ENCODE data around the gene KRTAP9-6.
A peak's percentile ranks its signal among the peaks of the same experiment; 100 is the strongest.
"Not testable (repeated sequence)": the region's sequence is repeated elsewhere in the genome, so short reads cannot be mapped to it uniquely, and the experiment has no call there.

Gene KRTAP9-6, protein sequence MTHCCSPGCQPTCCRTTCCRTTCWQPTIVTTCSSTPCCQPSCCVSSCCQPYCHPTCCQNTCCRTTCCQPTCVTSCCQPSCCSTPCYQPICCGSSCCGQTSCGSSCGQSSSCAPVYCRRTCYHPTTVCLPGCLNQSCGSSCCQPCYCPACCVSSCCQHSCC

GRCh38 chr17:41265078-41265477 lies at the start of gene KRTAP9-6:
TSS of gene KRTAP9-6 (plus strand) at chr17:41265378. CDS start at chr17:41265378, 0 bp downstream.
- DNase-seq: no peak

DNA sequence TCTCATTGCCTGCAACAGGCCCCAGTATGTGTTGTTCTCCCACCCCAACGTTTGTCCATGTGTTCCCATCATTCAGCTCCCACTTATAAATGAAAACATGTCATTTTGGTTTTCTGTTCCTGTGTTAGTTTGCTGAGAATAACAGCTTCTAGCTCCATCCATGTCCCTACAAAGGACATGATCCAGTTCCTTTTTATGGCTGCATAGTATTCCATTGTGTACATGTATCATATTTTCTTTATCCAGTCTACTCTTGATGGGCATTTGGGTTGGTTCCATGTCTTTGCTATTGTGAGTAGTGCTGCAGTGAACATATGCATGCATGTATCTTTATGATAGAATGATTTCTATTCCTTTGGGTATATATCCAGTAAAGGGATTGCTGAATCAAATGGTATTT lies 49.5 kb upstream of the KRTAP9-6 start:
- no peak for DNase-seq

GRCh38 chr17:41223821-41224220 lies 41.4 kb upstream of the KRTAP9-6 start:
- DNase-seq: no peak

DNA sequence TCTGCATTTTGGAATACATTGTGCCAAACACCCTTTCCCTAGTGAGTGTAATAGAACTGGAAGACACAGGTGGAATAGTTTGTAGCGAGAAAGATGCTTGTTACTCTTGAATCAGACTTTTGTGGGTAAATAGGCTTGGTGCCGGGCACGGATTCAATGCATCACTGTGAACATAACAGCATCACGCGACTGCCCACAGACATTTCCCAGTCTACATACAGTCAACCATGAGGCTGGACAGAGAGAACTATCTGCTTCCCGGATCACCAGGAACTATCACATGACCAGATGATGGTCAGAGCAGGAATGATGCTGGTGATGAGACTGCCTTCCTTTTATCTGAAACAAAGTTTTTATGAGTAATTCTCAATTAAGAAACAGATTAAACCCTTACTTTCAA lies 39.1 kb upstream of the KRTAP9-6 start:
- no peak for DNase-seq

GRCh38 chr17:41226598-41227095 lies 38.5 kb upstream of the KRTAP9-6 start, which contains the start of gene KRTAP9-2:
TSS of gene KRTAP9-2 (plus strand) at chr17:41226648. CDS start at chr17:41226655, 7 bp downstream.
- DNase-seq: not testable (repeated sequence)

DNA sequence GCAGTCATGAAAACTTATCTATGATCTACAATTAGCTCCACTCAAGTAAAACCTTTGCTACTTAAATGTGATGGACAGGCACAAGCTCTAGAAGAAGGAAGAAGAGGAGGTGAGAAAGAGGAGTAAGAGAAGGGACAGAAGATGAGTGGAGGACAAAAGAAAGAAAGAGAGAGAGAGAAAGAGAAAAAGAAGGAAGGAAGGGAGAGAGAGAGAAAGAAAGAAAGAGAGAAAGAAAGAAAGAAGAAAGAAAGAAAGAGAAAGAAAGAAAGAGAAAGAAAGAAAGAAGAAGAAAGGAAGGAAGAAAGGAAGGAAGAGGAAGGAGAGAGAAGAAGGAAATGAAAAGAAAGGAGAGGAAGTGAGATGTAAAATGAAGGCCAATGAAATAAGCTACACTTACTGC lies 35.1 kb upstream of the KRTAP9-6 start:
- DNase-seq: no peak

GRCh38 chr17:41231731-41232130 lies 33.4 kb upstream of the KRTAP9-6 start:
- no peak for DNase-seq

- peak; percentile 51 for DNase-seq
Measured at GRCh38 chr17:41232399-41233105, 32.6 kb upstream of the KRTAP9-6 start, which contains the start of gene KRTAP9-3. TSS of gene KRTAP9-3 (plus strand) at chr17:41232449. CDS start at chr17:41232502, 53 bp downstream.

- DNase-seq: not testable (repeated sequence)
Measured at GRCh38 chr17:41237116-41237515, 28.1 kb upstream of the KRTAP9-6 start.

- peak; percentile 12 for DNase-seq
Measured at GRCh38 chr17:41237949-41238437, 27.2 kb upstream of the KRTAP9-6 start, which contains the start of gene KRTAP9-8. TSS of gene KRTAP9-8 (plus strand) at chr17:41237999. CDS start at chr17:41238052, 53 bp downstream.

- not testable (repeated sequence) for DNase-seq
Measured at GRCh38 chr17:41246995-41247787, 18.0 kb upstream of the KRTAP9-6 start.

DNA sequence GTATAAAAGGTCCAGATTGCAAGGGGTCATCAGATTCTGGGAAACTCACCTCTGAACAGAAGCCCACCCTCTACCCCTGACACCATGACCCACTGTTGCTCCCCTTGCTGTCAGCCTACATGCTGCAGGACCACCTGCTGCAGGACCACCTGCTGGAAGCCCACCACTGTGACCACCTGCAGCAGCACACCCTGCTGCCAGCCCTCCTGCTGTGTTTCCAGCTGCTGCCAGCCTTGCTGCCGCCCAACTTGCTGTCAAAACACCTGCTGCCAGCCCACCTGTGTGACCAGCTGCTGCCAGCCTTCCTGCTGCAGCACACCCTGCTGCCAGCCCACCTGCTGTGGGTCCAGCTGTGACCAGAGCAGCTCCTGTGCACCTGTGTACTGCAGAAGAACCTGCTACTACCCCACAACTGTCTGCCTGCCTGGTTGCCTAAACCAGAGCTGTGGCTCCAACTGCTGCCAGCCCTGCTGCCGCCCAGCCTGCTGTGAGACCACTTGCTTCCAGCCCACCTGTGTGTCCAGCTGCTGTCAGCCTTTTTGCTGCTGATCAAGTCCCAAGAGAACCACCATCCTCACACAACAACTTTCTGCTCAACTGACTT lies 15.4 kb upstream of the KRTAP9-6 start, which contains the start of gene KRTAP9-4:
Gene KRTAP9-4, plus strand, starts transcription at position 51 of the 604 bp plus-strand sequence. Its CDS starts 34 bp downstream, at position 85.
- not testable (repeated sequence) for DNase-seq

DNA sequence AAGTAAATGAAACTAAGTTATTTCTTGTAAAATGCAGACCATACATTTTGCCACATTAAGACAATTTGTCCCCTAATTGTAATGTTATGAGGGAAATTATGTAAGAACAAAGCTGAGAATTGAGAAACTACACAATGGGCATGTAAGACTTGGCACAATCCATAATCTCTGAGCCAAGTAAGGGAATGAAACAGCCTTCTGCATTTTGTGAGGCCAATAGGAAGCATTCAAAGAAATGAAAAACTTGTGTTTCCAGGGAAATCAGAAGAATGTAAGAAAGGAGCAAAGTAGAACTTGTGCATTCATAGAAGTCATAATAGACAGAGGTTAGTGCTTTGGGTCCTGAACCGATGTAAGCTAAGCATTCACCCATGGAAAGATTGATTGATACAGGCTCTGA lies 13.9 kb upstream of the KRTAP9-6 start:
- no peak for DNase-seq

DNA sequence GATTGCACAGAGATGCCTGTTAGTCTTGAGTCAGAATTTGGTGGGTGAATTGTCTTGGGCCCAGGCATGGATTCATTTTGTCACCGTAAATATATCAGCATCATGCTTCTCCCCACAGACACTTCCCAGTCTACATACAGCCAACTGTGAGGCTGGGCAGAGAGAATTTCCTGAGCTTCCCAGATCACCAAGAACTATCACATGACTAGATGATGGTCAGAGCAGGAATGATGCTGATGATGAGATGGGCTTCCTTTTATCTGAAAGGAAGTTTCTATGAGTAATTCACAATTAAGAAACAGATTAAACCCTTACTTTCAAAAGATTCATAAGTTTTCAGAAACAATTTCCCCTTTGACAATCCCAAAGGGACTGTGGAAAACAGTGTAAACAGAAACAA lies 10.3 kb upstream of the KRTAP9-6 start:
- DNase-seq: no peak

GRCh38 chr17:41255381-41256290 lies 9.5 kb upstream of the KRTAP9-6 start, which contains the start of gene KRTAP9-9:
TSS of gene KRTAP9-9 (plus strand) at chr17:41255384.
- DNase-seq: not testable (repeated sequence)

- no peak for DNase-seq
Measured at GRCh38 chr17:41256291-41256685, 8.9 kb upstream of the KRTAP9-6 start.

DNA sequence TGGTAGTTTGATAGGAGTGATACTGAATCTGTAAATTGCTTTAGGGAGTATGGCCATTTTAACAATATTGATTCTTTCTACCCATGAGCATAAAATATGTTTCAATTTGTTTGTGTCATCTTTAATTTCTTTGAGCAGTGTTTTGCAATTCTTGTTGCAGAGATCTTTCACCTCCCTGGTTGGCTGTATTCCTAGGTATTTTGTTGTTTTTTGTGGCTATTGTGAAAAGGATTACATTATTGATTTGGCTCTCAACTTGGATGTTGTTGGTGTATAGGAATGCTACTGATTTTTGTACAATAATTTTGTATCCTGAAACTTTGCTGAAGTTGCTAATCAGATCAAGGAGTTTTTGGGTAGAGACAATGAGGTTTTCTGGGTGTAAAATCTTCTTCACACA lies 6.8 kb upstream of the KRTAP9-6 start:
- DNase-seq: no peak

- DNase-seq: no peak
Measured at GRCh38 chr17:41263212-41263611, 2.0 kb upstream of the KRTAP9-6 start.

DNA sequence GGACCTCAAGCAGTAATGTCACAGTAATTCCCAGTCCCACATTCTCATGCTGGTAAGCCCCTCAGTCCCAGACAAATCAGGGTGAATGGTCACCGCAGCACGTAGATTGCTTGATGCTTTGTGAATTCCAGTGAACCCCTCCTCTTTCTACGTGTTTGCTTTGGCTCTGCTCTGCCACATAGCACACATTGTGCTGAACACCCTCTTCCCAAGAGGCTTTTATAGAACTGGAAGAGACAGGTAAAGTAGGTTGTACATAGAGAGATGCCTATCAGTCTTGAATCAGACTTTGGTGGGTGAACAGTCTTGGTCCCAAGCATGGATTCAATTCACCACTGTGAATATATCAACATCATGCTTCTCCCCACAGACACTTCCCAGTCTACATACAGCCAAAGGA lies 579 bp upstream of the KRTAP9-6 start:
- no peak for DNase-seq

DNA sequence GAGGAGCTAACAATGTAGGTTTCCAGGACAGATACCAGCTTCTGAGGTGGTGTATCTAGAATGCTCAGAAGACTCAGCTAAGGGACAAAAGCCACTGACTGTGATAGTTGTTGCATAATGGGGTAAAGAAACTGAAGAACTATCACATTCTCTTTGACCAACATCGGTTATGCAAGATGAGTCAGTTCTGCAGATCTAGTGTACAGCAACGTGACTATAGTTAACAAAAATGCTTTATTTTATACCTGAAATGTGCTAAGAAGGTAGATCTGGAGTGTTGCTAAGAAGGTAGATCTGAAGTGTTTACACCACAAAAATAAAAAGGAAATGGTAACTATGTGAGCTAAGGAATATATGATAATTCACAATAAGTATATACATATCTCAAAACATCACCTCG lies 2.5 kb downstream of the KRTAP9-6 start:
- DNase-seq: no peak

GRCh38 chr17:41271323-41271722 lies 6.1 kb downstream of the KRTAP9-6 start:
- DNase-seq: not testable (repeated sequence)

All from DMS153 (cell line).